GM21529 (cell line): ENCODE data around the gene PSD.

Source experiments
- ATAC-seq: cut with Tn5 transposase; IDR thresholded peaks from one replicate; pipeline ENCODE4 v1.9.1; 2021; ENCODE audit not compliant: unreplicated experiment

PSD gene

DNA sequence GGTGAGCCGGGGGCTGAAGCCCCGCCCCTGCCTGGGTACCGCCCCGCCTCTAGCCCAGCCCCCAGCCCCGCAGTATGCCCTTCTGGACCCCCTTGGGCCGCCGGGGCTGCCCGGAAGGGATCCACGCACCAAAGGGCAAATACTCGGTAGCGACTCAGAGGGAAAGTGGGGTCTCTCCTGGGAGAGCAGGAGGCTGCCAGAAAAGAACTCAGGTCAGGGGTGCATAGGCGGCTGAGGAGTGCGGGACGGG is 2.8 kb upstream of the PSD start:
- ATAC-seq = no peak

DNA sequence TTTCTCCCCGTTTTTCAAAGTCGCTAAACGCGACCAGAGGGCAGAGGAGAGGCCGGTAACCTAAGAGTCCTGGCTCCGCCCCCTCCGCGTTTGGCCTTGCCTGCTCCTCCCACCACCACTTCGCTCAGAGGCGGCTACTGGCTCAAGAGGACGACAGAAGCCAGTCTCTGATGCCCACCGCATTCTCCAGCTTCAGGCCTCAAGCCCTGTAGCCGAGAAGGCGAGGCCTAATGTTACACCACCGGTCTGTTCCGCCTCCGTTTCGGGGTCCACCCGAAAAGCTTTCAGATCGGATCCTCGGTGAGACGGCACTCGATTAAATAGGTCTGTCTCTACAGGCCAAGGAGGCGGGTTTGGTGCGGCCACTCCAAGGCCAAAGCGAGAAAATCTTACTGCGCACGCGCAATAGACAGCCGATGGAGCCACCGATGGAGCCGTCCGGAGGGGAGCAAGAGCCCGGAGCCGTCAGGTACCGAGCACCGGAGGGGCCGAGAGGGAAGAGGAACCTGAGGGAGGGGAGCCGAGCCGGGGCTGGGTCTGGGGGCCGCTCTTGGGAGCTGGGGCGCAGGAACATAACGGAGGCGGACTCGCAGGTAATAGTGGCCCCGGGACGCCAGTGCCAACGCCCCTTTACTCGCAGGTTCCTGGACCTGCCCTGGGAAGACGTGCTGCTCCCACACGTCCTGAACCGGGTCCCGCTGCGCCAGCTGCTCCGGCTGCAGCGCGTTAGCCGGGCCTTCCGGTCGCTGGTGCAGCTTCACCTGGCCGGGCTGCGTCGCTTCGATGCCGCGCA is 2.3 kb upstream of the PSD start, which contains the start of gene FBXL15:
TSS of gene FBXL15 (plus strand) at position 123 of the 793 bp plus-strand sequence. CDS start at position 417, 294 bp downstream.
- ATAC-seq = peak; percentile 61

DNA sequence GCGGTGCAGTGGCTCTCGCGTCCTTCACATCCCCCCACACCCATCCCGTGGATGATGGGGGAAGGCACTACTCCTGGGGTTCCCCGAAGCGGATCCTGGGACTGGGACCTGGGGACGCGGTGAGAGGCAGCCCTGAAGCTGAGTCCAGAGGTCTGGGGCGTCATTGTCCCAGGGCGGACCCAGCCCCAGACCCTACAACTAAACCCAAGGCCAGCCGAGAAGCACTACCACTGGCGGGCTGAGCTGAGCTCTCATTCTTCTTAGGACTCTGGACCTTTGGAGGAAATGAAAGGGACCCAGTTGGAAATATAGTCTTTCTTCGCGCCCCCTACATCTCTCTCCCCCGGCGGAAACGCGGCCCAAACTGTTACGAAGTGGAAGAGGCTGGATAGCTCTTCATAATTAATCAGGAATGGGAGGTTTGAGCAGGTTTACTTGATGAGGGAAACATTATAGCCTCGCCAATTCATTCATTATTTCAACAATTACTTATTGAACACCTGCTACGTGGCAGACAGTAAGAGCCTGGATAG is 1.7 kb upstream of the PSD start:
- ATAC-seq = no peak

DNA sequence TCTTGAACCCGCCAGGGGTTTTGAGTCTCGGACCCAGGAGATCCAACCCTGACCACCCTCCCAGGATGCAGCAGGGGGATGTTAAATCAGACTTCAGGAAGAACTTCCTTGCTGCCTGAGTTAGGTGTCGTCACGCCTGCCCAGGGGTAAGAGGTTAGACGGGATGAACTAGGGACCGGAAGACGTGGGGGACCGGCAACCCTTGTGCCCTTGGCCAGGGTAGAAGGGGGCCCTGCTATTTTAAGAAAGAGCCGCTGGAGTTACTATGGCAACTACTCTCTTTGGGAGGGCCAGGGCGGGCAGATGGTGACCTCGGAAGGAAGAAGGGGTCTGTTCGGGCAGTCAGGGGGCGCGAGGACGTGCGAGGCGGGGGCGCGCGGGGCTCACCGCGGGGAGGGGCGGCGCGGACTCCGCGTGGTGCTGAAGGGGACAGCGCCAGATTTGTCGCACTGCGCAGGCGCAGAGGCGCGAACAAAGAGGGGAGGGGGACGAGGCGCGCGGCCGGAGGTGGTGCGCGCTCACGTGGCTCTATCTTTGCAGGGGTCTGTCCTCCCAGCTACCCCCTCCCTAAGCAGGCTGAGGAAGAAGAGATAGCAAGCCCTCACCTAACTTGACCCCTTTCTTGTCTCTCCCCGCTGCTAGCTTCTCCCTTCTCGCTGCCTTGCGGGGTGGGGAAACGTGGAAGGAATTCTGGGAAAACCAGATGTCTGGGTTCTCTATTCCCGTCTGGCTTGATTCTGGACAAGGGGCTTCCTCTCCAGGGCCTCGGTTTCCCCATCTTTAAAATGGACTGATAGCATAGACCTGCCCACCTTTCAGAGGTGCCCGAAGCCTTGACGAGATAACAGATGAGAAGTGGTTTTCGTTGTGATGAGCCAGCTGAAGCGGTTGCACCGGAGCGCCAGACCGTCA is 940 bp upstream of the PSD start:
- ATAC-seq = no peak

DNA sequence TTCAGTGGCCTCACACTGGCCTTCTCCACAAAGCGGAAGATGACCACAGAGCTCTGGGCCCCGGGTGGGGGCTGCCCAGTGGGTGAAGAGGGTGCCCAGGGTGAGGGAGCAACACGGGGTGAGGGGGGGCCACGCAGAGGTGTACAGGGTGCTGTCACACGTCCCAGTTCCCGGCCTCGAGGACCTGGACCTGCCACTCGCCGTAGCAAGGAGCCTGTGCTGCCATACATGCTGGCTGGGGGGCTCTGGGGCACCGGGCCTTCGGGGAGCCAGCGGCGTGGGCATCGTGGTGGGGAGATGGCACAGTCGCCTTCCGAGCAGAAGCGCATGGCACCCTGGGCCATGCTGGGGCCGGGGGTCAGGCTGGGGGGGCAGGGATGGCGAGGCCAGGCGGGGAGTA is 1.9 kb downstream of the PSD start:
- ATAC-seq = no peak

DNA sequence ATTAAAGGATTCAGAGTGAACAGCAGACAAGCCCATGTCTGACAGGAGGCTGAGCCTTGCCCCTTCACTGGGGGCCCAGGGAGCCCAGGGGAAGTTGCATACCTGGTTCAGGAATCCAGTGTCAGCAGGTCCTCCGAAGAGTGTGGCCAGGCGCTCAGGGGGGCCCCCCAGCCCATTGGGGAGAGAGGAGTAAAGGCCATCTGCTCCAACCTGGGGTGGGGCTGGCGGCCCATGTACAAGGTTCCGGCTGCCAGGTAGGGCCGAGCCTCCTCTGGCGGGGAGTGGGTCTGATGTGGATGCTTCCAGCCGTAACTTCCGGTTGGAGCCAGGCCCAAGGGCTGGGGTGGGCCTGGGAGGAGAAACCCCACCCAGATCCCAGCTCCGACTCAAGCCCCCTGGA is 2.3 kb downstream of the PSD start:
- no peak for ATAC-seq

DNA sequence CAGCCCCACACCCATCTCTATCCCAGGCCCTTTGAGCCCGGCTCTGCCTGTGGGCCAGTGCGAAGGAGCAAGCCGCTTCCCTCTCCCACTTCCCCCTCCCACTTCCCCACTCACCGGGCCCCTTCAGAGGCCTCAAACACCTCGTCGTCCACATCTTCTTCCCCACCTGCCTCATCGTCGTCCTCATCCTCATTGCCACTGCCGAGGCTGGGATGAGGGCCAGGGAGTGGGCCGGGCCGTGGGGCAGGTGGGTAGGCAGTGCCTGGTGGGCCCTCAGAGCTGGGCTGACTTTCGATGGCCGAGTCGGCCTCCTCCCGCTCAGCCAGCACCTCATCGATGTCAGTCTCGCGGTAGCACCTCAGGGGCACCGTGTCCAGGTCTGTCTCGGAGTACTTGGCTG is 3.8 kb downstream of the PSD start:
- no peak for ATAC-seq

DNA sequence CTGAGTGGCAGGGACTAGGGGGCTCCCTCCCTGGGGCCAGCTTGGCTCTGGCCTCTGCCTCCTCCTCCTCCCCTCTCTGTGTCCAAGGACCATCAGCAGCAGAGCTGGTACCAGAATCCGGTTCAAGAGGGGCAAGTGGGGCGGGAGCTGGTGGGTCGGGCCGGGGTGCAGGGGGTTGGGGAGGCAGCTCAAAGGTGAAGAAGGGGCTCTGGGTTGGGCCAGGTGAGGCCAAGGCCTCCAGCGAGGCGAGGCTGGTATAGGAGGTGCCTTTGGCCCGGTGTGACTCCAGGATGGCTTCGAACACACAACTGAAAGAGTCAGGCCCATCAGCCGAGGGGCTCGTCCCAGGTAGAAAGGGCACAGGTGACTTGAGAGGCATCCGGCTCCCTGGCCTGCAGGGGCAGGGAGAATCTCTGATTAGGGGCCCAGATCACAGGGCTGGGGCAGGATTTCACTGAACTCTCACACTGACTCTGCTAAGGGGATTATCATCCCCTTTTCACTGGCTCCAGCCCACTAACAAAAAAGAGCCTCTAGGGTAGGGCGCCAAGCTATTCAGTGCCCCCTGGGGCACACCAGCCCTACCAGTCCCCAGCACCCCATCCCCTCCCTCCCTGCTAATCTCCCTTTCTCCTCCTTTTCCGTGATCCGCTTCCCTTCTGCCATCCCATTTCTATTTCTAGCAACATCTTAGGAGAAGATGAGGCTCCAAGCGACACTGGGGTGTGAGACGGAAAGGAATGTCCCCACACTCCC is 4.6 kb downstream of the PSD start:
- no peak for ATAC-seq

DNA sequence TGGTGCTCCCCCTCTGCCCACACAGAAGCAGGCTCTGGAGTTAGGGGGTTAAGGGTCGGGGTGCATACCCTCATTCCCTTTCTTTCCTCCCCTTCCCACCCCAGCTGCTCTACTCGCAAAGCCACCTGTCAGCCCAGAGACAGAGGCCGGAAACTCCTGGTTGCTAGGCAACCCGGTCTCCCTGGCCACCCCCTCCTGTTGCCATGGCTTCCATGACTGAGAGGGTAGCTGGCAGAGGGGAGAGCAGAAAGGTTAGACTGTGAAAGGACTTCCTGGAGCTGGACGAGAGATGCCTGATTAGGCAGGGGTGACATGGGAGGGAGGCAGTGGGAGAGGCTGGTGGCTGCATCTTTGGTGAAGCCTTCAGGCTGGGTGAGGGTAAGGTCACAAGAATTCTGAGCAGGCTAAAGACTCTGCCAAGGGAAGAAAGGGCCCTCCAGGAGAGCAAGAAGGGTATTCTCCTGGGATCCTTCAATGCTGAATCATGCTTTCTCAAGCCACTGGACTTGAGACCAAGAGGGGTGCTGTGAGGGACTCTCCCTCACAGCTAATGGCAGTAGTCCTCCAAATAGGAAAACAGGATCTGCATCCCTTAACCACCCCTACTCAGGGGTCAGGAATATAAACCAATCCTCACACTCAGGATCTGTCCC is 5.4 kb downstream of the PSD start:
- ATAC-seq = no peak

DNA sequence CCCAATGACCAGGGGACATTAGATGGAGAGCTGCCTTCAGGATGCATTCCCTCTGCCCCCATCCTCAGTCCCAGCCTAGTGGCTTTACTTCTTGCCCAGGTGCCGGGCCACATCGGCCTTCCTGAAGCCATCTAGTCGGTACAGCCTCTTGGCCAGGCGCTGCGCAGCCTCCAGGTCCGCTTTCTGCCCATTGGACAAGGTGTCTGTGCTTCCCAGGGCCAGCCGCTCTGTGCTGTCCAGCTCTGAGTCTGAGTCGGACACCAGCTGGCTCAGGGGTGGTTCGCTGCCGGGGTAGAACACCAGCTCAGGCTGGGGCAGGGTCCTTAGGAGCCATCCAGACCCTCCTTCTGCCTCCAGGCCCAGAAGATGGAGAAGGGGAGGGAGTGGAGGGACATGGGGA is 6.3 kb downstream of the PSD start:
- ATAC-seq = no peak

DNA sequence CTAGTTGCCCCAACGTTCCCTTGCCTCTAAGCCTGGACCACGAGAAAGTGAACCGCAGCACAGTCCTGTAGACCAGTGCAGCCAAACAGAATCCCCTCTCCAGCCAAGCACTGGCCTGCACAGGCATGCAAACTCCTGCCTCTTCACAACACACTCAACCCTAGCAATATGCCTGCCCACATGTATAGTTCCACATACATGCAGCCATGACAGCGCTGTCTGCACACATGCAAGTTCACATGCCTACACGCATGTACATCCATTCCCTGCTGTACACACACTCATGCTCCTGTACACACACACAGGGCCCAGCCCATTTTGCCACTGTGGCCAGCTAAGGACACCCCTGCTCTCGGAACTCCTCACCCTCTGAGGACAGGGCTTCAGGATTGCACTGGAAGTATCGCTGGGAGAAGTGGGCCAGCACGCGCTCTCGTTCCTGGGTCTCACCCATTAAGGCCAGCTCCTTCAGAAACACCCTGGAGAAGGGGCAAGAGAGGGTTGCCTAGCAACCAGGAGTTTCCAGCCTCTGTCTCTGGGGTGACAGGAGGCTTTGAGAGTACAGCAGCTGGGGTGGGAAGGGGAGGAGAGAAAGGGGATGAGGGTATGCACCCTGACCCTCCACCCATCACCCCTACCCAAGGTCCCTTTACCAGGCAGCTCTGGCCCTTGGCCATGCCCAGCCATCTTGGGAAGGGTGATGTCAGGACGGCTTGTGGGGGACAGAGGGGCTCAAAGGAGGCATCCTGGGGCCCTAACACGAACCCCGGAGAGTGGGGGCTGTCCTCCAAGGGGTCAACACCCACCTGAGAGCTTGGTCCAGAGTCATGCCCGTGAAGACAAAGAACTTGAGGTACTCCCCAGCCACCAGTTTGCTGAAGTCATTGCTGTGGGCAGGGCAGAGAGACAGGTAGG is 7.0 kb downstream of the PSD start:
- ATAC-seq = no peak

DNA sequence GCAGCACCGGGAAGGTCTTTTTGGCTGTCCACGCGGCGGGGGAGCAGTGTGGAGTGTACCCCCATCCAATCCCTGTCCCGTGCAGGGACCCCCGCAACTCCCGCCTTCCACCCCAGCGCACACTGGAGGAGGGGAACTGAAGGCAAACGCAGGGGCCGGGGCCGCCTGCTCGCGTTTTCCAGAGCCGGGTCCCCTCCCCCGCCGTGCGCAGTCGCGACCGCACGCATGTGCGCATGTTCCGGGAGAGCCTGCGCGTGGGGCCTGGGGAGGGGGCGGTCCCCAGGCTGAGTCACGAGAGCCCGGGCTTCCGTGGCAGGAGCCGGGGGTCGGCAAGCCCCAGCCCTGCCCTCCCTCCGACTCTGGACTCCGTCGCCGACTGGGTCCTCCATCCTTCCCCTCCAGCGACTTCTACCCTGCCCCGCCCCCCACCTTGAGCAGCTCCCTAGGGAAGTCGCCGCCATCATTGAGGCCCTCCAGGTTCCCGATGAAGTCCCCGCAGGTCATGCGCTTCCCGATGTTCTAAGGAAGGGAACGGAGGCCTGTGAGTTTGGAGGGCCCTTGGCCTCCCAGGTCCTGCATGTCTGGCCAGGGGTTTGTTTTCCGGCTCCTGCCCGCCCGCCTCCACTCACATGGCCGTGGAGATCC is 8.0 kb downstream of the PSD start:
- no peak for ATAC-seq

DNA sequence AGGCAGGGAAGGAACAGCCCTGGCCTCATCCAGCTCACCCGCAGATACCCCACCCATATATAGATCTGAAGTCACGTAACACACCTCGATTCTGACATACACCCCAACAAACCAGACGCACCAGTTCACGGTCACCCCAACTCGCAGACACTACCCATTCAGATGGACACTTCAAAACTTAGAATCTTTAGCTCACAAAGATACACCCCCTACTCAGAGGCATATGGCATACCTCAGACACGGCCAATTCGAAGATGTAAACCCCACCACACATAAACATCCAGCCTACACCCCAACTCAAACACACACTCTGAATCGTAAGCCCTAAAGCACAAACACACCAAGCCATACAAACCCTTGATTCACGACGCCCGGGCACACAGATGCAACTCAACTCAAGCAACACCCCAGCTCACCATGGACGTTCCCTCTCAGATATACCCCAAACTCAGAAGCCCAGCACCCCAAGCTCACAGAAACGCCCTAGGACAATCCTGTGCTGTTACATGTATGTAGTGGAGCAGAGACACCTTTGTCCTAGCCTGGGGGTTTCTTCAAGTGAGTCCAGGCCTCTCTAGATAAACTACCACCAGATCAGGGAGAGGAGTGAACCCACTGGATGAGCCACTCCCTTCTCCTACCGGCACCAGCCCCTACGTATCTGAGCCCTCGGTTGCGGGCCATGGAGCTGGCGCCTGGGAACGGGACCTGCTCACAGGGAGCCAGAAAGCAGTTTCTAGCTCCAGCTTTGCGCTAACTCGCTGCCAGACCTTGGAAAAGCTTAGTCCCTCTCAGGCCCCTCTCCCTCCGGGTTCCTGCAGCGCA is 8.8 kb downstream of the PSD start:
- ATAC-seq = no peak

DNA sequence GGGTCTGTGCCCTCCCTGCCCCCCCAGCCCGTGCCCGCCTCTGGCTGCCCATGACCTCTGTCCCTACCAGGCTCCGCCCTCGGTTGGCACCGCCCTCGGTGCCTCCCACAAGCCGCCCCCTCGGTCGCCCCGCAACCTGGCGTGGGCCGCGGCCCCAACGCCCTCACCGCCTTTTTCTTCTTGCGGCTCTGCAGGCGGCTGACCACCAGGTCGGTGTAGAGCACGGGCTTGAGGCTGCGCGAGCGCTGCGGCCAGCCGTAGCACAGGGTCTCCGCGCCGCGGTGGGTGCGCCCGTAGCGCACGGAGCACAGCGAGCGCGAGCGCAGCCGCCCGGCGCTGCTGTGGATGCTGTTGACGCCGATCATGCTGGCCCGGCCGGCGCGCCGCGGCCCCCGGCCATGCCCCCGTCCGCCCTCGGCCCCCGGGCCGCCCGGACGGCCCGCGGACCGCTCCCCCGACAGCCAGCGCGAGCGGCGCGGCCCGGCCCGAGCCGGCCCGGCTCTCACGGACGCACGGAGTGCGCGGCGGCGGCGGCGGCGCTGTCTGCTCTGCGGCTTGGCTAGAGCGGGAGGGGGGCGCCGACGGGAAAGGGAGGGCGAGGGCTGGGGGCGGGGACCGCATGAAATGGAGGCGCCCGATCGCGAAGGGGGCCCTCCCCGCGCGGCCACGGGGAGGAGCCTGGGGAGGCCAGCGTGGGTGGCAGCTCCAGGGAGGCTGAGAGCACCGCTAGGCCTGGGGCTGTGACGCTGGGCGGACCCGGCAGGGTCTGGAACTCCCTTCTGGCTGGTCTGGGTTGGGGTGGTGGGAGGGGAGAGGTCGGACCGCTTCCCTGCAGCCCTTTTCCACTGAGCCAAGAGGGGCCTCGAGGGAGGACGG is 9.6 kb downstream of the PSD start:
- ATAC-seq = no peak

DNA sequence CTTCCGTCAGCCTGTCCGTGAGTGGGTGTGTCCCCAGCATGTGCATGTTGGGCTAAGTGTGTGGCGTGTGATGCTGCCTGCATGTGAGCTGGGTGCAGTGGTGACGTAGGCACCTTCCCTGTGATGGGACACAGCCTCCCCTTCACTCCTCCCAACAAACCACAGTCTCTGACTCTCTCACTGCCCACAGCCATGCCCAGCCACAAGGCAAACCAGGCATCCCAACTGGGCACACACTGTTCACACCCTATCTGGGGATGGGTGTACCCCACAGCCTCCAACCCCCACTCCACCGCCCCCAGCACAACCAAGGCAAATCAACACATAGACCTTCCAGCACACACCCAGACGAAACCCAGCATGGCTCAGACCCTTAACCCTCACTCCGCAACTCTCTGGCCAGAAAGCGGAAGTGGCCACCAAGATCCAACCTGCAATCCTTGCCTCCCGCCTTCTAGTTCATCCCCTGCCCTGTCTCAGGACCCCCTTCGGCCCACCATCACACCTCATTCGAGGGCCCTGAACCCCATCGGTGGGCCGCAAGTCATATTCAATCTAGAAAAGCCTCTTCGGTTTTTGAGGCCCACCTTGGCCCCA is 10.4 kb downstream of the PSD start:
- ATAC-seq = no peak

DNA sequence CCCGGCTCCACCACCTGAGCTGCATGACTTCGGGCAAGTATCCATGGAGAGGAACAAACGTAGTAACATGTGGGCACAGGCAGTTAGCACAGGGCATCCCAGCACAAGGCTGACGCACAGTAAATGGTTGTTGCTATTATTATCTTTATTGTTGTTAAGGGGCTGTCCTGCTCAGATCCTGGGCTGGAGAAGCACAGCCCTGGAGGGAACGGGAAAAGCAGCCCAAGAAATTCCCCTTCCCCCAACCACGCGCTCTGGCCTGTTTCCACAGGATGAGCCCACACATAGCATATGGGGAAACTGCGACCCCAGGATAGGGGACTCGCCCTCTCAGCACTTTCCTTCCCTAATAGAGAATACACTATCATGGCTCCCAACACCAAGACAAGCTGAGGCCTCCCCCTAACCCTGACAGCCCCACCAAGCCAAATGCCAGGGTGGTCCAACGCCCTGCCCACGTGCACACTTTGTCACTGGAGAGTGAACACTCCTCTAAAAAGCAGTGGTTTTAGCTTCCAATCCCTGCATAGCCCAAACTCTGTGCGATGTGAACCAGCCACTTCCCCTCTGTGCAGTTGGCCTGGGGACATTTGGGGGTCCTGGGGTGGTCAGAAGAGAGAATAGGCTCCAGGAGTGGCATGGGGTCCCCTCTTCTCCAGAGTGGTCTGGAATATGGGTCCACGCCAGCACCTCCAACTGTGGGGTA is 11.0 kb downstream of the PSD start:
- no peak for ATAC-seq

DNA sequence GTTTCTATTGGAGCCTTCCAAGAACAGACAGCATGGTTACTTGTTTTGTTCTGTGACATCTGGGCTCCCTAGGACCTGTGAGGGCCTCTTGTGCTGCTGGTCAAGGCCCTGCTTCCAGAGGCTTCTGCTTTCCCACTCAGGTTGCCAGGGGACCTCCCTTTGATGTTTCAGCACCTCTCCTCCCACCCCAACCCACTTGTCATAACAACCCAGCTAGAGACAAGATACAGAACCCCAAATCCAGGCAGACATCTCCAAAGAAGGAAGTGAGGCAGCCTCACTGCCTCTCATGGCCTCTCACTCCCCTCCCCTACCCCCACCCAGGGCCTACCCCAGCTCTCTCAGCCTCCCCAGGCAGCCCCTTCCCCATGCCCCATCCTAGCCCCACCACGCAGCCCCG is 11.8 kb downstream of the PSD start:
- ATAC-seq = no peak
